Measurements from ENCODE around the gene PHLDA3.
"Not testable (repeated sequence)": the region's sequence is repeated elsewhere in the genome, so short reads cannot be mapped to it uniquely, and the experiment has no call there.

PHLDA3 gene

DNA sequence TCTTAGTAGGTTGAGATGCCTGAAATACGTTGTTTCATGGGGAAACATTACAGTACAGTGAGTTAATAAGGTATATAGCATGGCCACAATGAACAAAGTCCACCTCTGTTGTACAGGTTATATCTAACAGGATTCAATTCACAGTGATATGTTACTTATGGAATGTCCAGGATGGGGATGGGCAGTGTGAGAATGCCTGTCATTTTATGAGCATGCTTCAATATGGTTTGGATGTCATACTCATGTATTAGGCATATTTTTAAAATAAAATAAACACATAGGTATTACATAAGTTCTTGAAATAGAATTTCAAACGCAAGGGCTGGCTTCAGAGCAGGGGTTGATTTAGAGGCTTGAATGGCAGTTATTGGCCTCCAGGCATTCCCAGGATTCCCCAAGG lies 6.1 kb upstream of the PHLDA3 start:
- no peak overlapping the region for H3K4me3 ChIP-seq (ENCODE audit: low read depth, low read length)
- no peak for TF ChIP-seq CTCF (IDR thresholded peaks at IDR 0.05; ENCODE audit: low read depth, low read length)

GRCh38 chr1:201473296-201473695 lies 4.3 kb upstream of the PHLDA3 start:
- no peak overlapping the region for H3K4me3 ChIP-seq (ENCODE audit: low read depth, low read length)
- TF ChIP-seq CTCF (IDR thresholded peaks at IDR 0.05; ENCODE audit: low read depth, low read length) = no peak

DNA sequence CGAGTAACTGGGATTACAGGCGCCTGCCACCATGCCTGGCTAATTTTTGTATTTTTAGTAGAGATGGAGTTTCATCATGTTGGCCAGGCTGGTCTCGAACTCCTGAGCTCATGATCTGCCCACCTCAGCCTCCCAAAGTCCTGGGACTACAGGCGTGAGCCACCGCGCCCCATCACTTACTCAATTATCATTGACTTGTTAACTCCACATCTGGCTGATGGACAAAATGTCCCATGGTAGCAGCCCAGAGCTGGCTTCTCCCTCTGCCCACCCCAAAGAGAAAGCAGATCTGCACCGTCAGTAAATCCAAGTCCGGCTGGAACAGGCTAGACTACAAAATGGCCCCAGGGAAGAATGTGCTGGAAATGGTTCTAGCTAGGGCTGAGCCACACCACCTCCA lies 3.3 kb upstream of the PHLDA3 start:
- not testable (repeated sequence) for H3K4me3 ChIP-seq (ENCODE audit: low read depth, low read length)

DNA sequence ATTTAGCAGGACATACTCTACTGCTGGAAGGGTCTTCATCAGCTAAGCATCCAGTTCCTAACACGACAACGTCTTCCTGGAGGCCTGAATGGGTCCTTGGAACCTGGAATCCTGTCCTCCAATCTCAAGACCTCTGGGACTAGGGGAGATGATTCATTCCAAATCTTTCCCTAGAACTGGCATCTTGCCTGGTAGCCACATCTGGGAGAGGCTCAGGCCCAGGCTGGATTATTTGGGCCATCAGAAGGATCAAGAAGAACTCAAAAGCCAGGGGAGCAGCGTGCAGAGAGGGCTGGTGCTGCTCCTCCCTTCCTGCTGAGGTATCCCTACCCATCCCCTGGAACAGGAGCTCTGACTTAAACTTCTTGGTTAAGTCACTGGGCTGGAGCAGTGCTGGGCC lies 2.8 kb upstream of the PHLDA3 start:
- TF ChIP-seq CTCF (IDR thresholded peaks at IDR 0.05; ENCODE audit: low read depth, low read length) = no peak

GRCh38 chr1:201470581-201470980 lies 1.6 kb upstream of the PHLDA3 start:
- TF ChIP-seq CTCF (IDR thresholded peaks at IDR 0.05; ENCODE audit: low read depth, low read length) = no peak
- H3K4me3 ChIP-seq (ENCODE audit: low read depth, low read length) = no peak overlapping the region

More for the DNA sequence above, 2.8 kb upstream of the PHLDA3 start:
- no peak overlapping the region for H3K4me3 ChIP-seq (ENCODE audit: low read depth, low read length)

- TF ChIP-seq CTCF (IDR thresholded peaks at IDR 0.05; ENCODE audit: low read depth, low read length) = no peak
- peak overlapping the region; percentile 100 for H3K4me3 ChIP-seq (ENCODE audit: low read depth, low read length)
Measured at GRCh38 chr1:201469645-201470074, 672 bp upstream of the PHLDA3 start.

DNA sequence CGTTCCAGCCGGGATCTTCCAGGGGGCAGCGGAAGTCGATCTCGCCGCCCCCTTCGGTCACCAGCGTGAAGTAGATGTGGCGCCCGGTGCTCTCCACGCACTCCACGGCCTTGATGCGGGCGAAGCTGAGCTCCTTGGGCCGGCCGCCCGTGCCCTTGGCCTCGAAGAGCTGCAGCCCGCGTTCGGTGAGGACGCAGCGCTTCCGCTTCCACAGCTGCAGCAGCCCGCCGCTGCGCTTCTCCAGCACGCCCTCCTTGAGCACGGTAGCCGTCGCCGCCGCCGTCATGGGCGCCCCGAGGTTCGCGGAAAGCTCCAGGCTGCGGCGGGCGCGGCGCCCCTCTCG lies 516 bp downstream of the PHLDA3 start:
- H3K4me3 ChIP-seq (ENCODE audit: low read depth, low read length) = peak overlapping the region; percentile 100
- no peak for TF ChIP-seq CTCF (IDR thresholded peaks at IDR 0.05; ENCODE audit: low read depth, low read length)

- H3K4me3 ChIP-seq (ENCODE audit: low read depth, low read length) = peak overlapping the region; percentile 100
Measured at GRCh38 chr1:201466492-201466891, 2.5 kb downstream of the PHLDA3 start.

More at GRCh38 chr1:201466492-201466891, 2.5 kb downstream of the PHLDA3 start:
- TF ChIP-seq CTCF (IDR thresholded peaks at IDR 0.05; ENCODE audit: low read depth, low read length) = no peak

Data from WI38 (cell line).